Body of pancreas (tissue), 4 donors: ENCODE data around the gene NPAS2. TPM values are rescaled to one million over a fixed set of nuclear protein-coding genes. Genes with fewer than 3 reads are reported as not detected.

Experiments used
- ATAC-seq: fragments of 150-250 bp; one replicate; pipeline ENCODE4 v1.9.1; 2016
- DNase-seq, 4 donors: peaks; one replicate each; pipeline ENCODE4 v3.0.0-alpha.2; 2019
- H3K27ac ChIP-seq, 4 donors: fragments of 200-600 bp; sonication (generic); 1 replicate in 3 of 4; 2 replicates in 1 of 4; pipeline versions ENCODE4 v1.5.1 to v1.6.1; 2016 to 2019; ENCODE audit warnings: mild to moderate bottlenecking in 1 of 4, mixed read lengths in 1 of 4, moderate library complexity in 1 of 4
- H3K27me3 ChIP-seq, 2 donors: fragments of 200-600 bp; sonication (generic); one replicate each; pipeline ENCODE4 v1.6.0; 2016; ENCODE audit warnings: mild to moderate bottlenecking in 1 of 2
- H3K36me3 ChIP-seq, 2 donors: fragments of 200-600 bp; sonication (generic); replicated peaks in 1 of 2; 2 replicates each; pipeline ENCODE4 v1.5.1; 2016; ENCODE audit warnings: low read depth in 2 of 2; ENCODE audit not compliant: insufficient read depth in 1 of 2
- H3K4me1 ChIP-seq: fragments of 200-600 bp; sonication (generic); one replicate; pipeline ENCODE4 v1.6.0; 2016
- H3K4me3 ChIP-seq, 2 donors: fragments of 200-600 bp; sonication (generic); 1 replicate in 1 of 2; 2 replicates in 1 of 2; pipeline ENCODE4 v1.5.1; 2016 to 2019
- H3K9me3 ChIP-seq, 3 donors: fragments of 200-600 bp; sonication (generic); 1 replicate in 2 of 3; 2 replicates in 1 of 3; pipeline ENCODE4 v1.5.1; 2016
- POLR2A ChIP-seq, 3 donors: fragments of 450-650 bp; IDR thresholded peaks; one replicate each; pipeline ENCODE4 v1.6.1; 2016; ENCODE audit warnings: antibody characterized with exemption in 3 of 3, mild to moderate bottlenecking in 2 of 3
- WGBS, 2 donors: methylation state at CpG; one replicate each; pipeline ENCODE4 v1.1.5; 2017; 5-methylcytosine and 5-hydroxymethylcytosine counted together
- intact Hi-C: fragments of 100-400 bp; cut with DNase I; formaldehyde crosslinking; loops from one replicate; pipeline ENCODE4 v1.15.1; 2023
- total RNA-seq, 2 donors: library from RNA; depleted of rRNA; stranded (reverse); fragments of >200 nt; gene quantifications; one replicate each; pipeline ENCODE4 v1.1.0, GENCODE V29; 2016
- TF ChIP-seq, protein P1 (sequence below), 7 experiments: fragments of 450-650 bp in 4 of 7; fragments of 200-600 bp in 3 of 7; sonication (generic) in 3 of 7; IDR thresholded peaks; one replicate each; pipeline ENCODE4 v1.5.1; 2016 to 2019; ENCODE audit warnings: antibody characterized with exemption in 7 of 7

The NPAS2 gene
- total RNA-seq, 2 donors from 2014 or later: 32.7 to 51.7 TPM

DNA sequence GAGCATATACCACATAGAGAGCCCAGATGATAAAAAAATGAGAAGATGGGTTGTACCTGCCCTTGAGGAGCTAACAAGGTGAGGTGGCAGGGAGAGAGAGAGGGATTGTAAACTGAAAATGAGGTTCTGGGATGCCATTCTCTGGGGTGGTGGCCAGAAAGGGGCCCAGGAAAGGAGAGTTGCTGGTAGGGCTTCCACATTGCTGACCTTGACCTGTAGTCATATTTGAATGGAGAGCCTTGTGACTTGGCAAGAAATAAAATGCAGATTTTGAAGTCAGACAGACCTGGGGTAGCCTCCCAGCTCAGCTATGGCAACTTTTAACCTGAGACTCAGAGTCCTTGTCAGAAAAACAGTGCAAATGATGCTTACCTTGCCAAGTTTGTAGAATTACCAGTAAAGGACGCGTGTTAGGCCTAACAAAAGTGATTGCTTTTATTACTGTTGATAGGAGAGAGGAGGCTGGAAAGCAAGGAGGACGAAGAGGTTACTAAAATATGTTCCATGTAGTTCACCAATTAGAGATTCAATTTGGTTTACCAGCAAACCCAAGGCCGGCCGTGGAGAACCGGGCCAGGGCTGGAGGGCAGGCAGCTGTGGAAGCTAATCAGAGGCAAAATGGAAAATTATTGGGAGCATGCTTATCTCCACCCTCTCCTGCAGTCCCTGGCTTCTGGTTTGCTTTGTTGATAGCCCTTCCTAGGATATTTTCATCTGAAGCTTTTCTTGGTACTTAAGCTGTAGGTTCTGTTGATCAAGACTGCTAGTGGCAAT, 3.9 kb downstream of the NPAS2 start:
- H3K27me3 ChIP-seq: no peaks in the 10 kb centered on the region
- H3K9me3 ChIP-seq: no peaks in the 10 kb centered on the region
- H3K36me3 ChIP-seq: no peaks in the 10 kb centered on the region
- peaks cover 68% of the 10 kb centered on the region for H3K4me1 ChIP-seq
- DNase-seq (peak in 2 of 4 donors; percentile 14 to 50), ATAC-seq (no peak)
- no peak overlapping the region for H3K4me3 ChIP-seq
- WGBS, 2 donors: 22 to 30% methylated on average over 6 of the region's 6 CpGs
- intact Hi-C loops: loop anchor here (10.0 kb wide), 1 partner anchor 71 kb away; no protein-coding TSS in a partner anchor
- TF ChIP-seq POLR2A (IDR thresholded peaks at IDR 0.05): no peak
- TF ChIP-seq, protein P1, sequence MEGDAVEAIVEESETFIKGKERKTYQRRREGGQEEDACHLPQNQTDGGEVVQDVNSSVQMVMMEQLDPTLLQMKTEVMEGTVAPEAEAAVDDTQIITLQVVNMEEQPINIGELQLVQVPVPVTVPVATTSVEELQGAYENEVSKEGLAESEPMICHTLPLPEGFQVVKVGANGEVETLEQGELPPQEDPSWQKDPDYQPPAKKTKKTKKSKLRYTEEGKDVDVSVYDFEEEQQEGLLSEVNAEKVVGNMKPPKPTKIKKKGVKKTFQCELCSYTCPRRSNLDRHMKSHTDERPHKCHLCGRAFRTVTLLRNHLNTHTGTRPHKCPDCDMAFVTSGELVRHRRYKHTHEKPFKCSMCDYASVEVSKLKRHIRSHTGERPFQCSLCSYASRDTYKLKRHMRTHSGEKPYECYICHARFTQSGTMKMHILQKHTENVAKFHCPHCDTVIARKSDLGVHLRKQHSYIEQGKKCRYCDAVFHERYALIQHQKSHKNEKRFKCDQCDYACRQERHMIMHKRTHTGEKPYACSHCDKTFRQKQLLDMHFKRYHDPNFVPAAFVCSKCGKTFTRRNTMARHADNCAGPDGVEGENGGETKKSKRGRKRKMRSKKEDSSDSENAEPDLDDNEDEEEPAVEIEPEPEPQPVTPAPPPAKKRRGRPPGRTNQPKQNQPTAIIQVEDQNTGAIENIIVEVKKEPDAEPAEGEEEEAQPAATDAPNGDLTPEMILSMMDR (IDR thresholded peaks at IDR 0.05): no peak
- H3K27ac ChIP-seq: peak overlapping the region; percentile 18 to 89 (median 83)

DNA sequence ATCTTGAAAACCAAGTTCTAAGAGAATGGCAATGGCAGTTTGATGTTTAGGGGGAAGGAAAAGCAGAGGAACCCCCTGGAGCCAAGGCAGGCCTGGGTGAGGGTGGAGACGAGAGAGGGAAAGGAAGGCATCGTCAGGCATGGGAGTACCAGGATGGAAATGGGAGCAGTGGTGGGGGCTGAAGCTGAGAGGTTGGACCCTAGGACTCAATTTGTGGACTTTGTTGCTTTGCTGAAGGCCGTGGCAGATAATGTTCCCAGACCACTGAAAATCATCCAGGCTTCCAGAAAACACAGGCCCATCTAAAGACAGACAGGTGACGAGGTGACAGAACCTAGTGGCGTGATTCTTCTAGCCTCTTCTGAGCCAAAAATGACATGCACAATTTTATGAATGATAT, 4.9 kb downstream of the NPAS2 start:
- no peak for ATAC-seq
- no peak for TF ChIP-seq POLR2A (IDR thresholded peaks at IDR 0.05)
- TF ChIP-seq, protein P1 (IDR thresholded peaks at IDR 0.05): no peak
- Histone ChIP-seq H3K27ac (peak overlapping the region; percentile 18 to 89 (median 83)), H3K4me3 (no peak overlapping the region), H3K36me3 (no peaks in the 10 kb centered on the region), H3K4me1 (peaks cover 68% of the 10 kb centered on the region), H3K27me3 (no peaks in the 10 kb centered on the region), H3K9me3 (no peaks in the 10 kb centered on the region)
- intact Hi-C loops: loop anchor here (10.0 kb wide), 1 partner anchor 70 kb away; no protein-coding TSS in a partner anchor
- DNase-seq: no peak
- 50 to 65% methylated on average over 5 of the region's 5 CpGs for WGBS, 2 donors

DNA sequence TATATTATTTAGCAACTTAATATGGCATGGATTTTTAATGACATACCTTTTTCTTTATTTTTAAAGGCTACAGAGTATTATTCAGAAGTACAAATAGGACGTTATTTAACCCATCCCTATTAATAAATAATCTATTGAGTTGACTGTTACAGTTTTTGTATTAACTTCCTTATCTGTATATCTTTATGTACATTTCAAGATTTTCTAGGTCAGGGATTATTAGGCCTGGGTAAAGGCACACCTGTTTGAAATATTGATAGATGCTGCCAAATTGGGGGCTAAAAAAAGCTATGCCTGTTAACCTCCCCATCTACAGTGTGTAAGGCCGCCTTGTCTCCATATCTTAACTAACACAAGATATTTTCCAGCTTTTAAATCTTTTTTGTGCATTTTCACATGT, 6.6 kb downstream of the NPAS2 start:
- peak in 1 of 4 donors; percentile 42 for DNase-seq
- ATAC-seq: peak; percentile 54
- no peak overlapping the region for H3K4me3 ChIP-seq
- H3K27ac ChIP-seq: peak overlapping the region in 3 of 4 donors; percentile 87 to 91 (median 89)
- intact Hi-C loops: loop anchor here (10.0 kb wide), 1 partner anchor 68 kb away; no protein-coding TSS in a partner anchor
- H3K36me3 ChIP-seq: no peaks in the 10 kb centered on the region
- H3K9me3 ChIP-seq: no peaks in the 10 kb centered on the region
- 14 to 29% methylated on average over 2 of the region's 2 CpGs for WGBS, 2 donors
- H3K4me1 ChIP-seq: peaks cover 66% of the 10 kb centered on the region
- TF ChIP-seq, protein P1 (IDR thresholded peaks at IDR 0.05): no peak
- TF ChIP-seq POLR2A (IDR thresholded peaks at IDR 0.05): no peak
- no peaks in the 10 kb centered on the region for H3K27me3 ChIP-seq

DNA sequence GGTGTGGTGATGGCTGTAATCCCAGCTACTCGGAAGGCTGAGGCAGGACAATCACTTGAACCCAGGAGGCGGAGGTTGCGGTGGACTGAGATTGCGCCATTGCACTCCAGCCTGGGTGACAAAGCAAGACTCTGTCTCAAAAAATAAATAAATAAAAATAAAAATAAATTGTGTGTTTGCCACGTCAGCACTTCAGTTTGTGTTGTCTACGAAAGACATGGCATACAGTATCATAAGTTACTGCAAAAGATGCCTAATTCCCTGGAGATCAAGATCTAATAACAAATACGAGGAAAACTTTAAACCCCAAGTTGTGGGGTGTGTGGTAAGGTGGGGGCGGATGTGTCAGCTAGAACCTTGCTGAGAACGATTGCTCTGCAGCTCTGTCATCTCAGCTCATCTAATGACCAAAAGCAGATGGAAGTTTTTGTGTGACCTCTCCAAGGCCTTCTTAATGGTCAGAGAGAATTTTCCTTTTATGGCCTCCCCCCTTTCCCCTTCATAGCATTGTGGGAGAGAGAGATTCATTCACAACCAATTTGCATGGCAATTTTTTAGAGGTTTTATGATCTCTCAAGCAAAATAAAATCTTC, 11.3 kb downstream of the NPAS2 start:
- H3K9me3 ChIP-seq: no peaks in the 10 kb centered on the region
- no peak for ATAC-seq
- H3K4me3 ChIP-seq: no peak overlapping the region
- H3K27me3 ChIP-seq: no peaks in the 10 kb centered on the region
- H3K4me1 ChIP-seq: peaks cover 62% of the 10 kb centered on the region
- 75 to 81% methylated on average over 9 of the region's 9 CpGs for WGBS, 2 donors
- H3K27ac ChIP-seq: no peak overlapping the region
- H3K36me3 ChIP-seq: no peaks in the 10 kb centered on the region
- TF ChIP-seq, protein P1 (IDR thresholded peaks at IDR 0.05): no peak
- no peak for TF ChIP-seq POLR2A (IDR thresholded peaks at IDR 0.05)
- intact Hi-C loops: no loop called here
- DNase-seq: no peak
